HepG2 (cell line): ENCODE results near the gene ESPNL. TPM values are rescaled to one million over a fixed set of nuclear protein-coding genes. Genes with fewer than 3 reads are reported as not detected.

ENCODE experiments used
- BCL6 ChIP-seq: IDR thresholded peaks from 2 replicates; pipeline ENCODE4 v1.6.1; 2016; ENCODE audit warnings: missing genetic modification reagents, missing compliant biosample characterization
- BRD4 ChIP-seq: sonication (generic); formaldehyde crosslinking; IDR thresholded peaks from 2 replicates; pipeline ENCODE4 v1.4.0; 2020; ENCODE audit warnings: missing genetic modification reagents
- DZIP1 ChIP-seq: sonication (generic); formaldehyde crosslinking; IDR thresholded peaks from 2 replicates; pipeline ENCODE4 v1.5.0; 2020; ENCODE audit warnings: mild to moderate bottlenecking, missing genetic modification reagents
- EHMT2 ChIP-seq: fragments of 200-600 bp; sonication (generic); IDR thresholded peaks from 2 replicates; pipeline ENCODE4 v1.7.0; 2017; ENCODE audit warnings: antibody characterized with exemption, low read depth, low read length, borderline replicate concordance
- FLYWCH1 ChIP-seq: sonication (generic); formaldehyde crosslinking; IDR thresholded peaks from 2 replicates; pipeline ENCODE4 v1.8.1; 2023; ENCODE audit warnings: mild to moderate bottlenecking, missing genetic modification reagents
- FOSL2 ChIP-seq: sonication (generic); formaldehyde crosslinking; IDR thresholded peaks from 2 replicates; pipeline ENCODE4 v1.4.0; 2020; ENCODE audit warnings: missing genetic modification reagents
- KLF16 ChIP-seq, 2 experiments: sonication (generic) in 1 of 2; formaldehyde crosslinking in 1 of 2; IDR thresholded peaks; 2 replicates each; pipeline versions ENCODE4 v1.6.1 to v1.8.0; 2016 to 2023; ENCODE audit warnings: missing genetic modification reagents in 2 of 2, missing compliant biosample characterization in 1 of 2
- MYC ChIP-seq: sonication (generic); formaldehyde crosslinking; IDR thresholded peaks from 2 replicates; pipeline ENCODE4 v1.9.0; 2021; ENCODE audit warnings: missing genetic modification reagents, borderline replicate concordance
- POGZ ChIP-seq: sonication (generic); formaldehyde crosslinking; IDR thresholded peaks from 2 replicates; pipeline ENCODE4 v1.4.0; 2020; ENCODE audit warnings: mild to moderate bottlenecking, missing genetic modification reagents
- PRPF4 ChIP-seq: fragments of 200-400 bp; formaldehyde crosslinking; IDR thresholded peaks from 2 replicates; pipeline ENCODE4 v1.6.1; 2016; ENCODE audit warnings: low read length, low read depth; ENCODE audit not compliant: poor library complexity, severe bottlenecking
- REXO4 ChIP-seq: sonication (generic); formaldehyde crosslinking; IDR thresholded peaks from 2 replicates; pipeline ENCODE4 v1.8.0; 2022; ENCODE audit warnings: missing genetic modification reagents, mild to moderate bottlenecking, borderline replicate concordance
- RFX1 ChIP-seq: fragments of 450-650 bp; IDR thresholded peaks from 2 replicates; pipeline ENCODE4 v1.6.1; 2017
- SIN3B ChIP-seq: fragments of 150-350 bp; IDR thresholded peaks from 2 replicates; pipeline ENCODE4 v1.6.1; 2014; ENCODE audit warnings: low read length
- SOX6 ChIP-seq, 2 experiments: fragments of 450-650 bp in 1 of 2; sonication (generic) in 1 of 2; formaldehyde crosslinking in 1 of 2; IDR thresholded peaks; 2 replicates each; pipeline versions ENCODE4 v1.4.0 to v1.6.1; 2017 to 2020; ENCODE audit warnings: antibody characterized with exemption in 1 of 2, mild to moderate bottlenecking in 1 of 2, missing genetic modification reagents in 1 of 2
- XRCC5 ChIP-seq: fragments of 200-400 bp; formaldehyde crosslinking; optimal IDR thresholded peaks from 2 replicates; pipeline ENCODE3; 2017; ENCODE audit warnings: mild to moderate bottlenecking, low read length
- ZNF296 ChIP-seq: sonication (generic); formaldehyde crosslinking; conservative IDR thresholded peaks from 2 replicates; pipeline ENCODE4 v1.5.0; 2020; ENCODE audit warnings: mild to moderate bottlenecking, missing genetic modification reagents
- ZNF3 ChIP-seq: IDR thresholded peaks from 2 replicates; pipeline ENCODE4 v1.7.0; 2017; ENCODE audit warnings: inconsistent platforms
- ZNF382 ChIP-seq: sonication (generic); formaldehyde crosslinking; IDR thresholded peaks from 2 replicates; pipeline ENCODE4 v1.5.0; 2020; ENCODE audit warnings: missing genetic modification reagents, mild to moderate bottlenecking, borderline replicate concordance
- ZNF430 ChIP-seq: sonication (generic); formaldehyde crosslinking; IDR thresholded peaks from 2 replicates; pipeline ENCODE4 v1.9.0; 2021; ENCODE audit warnings: mild to moderate bottlenecking, missing genetic modification reagents
- ZNF460 ChIP-seq: sonication (generic); formaldehyde crosslinking; IDR thresholded peaks from 2 replicates; pipeline ENCODE4 v1.5.1; 2020; ENCODE audit warnings: missing genetic modification reagents, mild to moderate bottlenecking, borderline replicate concordance
- ZNF547 ChIP-seq: sonication (generic); formaldehyde crosslinking; IDR thresholded peaks from 2 replicates; pipeline ENCODE4 v1.5.1; 2020; ENCODE audit warnings: mild to moderate bottlenecking, missing genetic modification reagents
- ZNF550 ChIP-seq: sonication (generic); formaldehyde crosslinking; IDR thresholded peaks from 2 replicates; pipeline ENCODE4 v1.4.0; 2020; ENCODE audit warnings: mild to moderate bottlenecking, missing genetic modification reagents, borderline replicate concordance
- ZNF7 ChIP-seq: IDR thresholded peaks from 2 replicates; pipeline ENCODE4 v1.6.1; 2016; ENCODE audit warnings: missing biosample characterization, missing genetic modification reagents
- ZNF780A ChIP-seq: sonication (generic); formaldehyde crosslinking; IDR thresholded peaks from 2 replicates; pipeline ENCODE4 v1.8.0; 2022; ENCODE audit warnings: mild to moderate bottlenecking, missing genetic modification reagents, moderate library complexity
- ZNF83 ChIP-seq: sonication (generic); formaldehyde crosslinking; IDR thresholded peaks from 2 replicates; pipeline ENCODE4 v1.4.0; 2020; ENCODE audit warnings: missing genetic modification reagents, mild to moderate bottlenecking, borderline replicate concordance
- ZSCAN20 ChIP-seq: sonication (generic); formaldehyde crosslinking; IDR thresholded peaks from 2 replicates; pipeline ENCODE4 v1.4.0; 2020; ENCODE audit warnings: missing genetic modification reagents, mild to moderate bottlenecking, borderline replicate concordance
- polyA plus RNA-seq, 8 experiments: library from polyadenylated mRNA; depleted of rRNA in 3 of 8; stranded (reverse) in 7 of 8; unstranded in 1 of 8; fragments of >200 nt; fragmentation: Illumina TruSeq in 4 of 8; extraction: Trizol in 4 of 8; gene quantifications; 2 replicates each; pipeline versions ENCODE4 v1.2.1 to v1.2.3, GENCODE V29; 2011 to 2016; ENCODE audit warnings: low read depth in 4 of 8, missing spikeins in 1 of 8, mixed read lengths in 1 of 8; ENCODE audit not compliant: insufficient read depth in 1 of 8
- total RNA-seq, 5 experiments: library from RNA; depleted of rRNA; stranded (reverse); fragments of >200 nt; fragmentation: Illumina TruSeq; extraction: Trizol; gene quantifications; 2 replicates each; pipeline ENCODE4 v1.2.3, GENCODE V29; 2016; ENCODE audit warnings: low read depth in 1 of 5
- TF ChIP-seq, protein P1 (sequence below): sonication (generic); formaldehyde crosslinking; IDR thresholded peaks from 2 replicates; pipeline ENCODE4 v1.8.0; 2022; ENCODE audit warnings: mild to moderate bottlenecking, missing genetic modification reagents; ENCODE audit not compliant: insufficient replicate concordance

The ESPNL gene
- total and polyA plus RNA-seq, 2 of the 13 experiments (the other 11 are each of a cell fraction or from before 2014, with no cell fraction given), result 0.45 to 0.80 TPM

GRCh38 chr2:238060542-238061314 is 39.4 kb upstream of the ESPNL start, which contains the start of gene SCLY (continued):
- TF ChIP-seq FOSL2 (CRISPR knock-in tag) (no peak; the same call in 1 of the 2 replicates), MYC (peak; percentile 73; the same call in 1 of the 2 replicates), XRCC5 (peak; percentile 74), POGZ (CRISPR knock-in tag) (peak; percentile 91), ZNF382 (CRISPR knock-in tag) (no peak), ZSCAN20 (CRISPR knock-in tag) (0 out of 2 replicates have a peak, but pooled peaks have one; percentile 57), BRD4 (CRISPR knock-in tag) (peak; percentile 92), ZNF547 (CRISPR knock-in tag) (peak; percentile 94), SIN3B (peak; percentile 69; the same call in 1 of the 2 replicates), SOX6 (IDR thresholded peaks at IDR 0.05) (no peak), SOX6 (CRISPR knock-in tag; IDR thresholded peaks at IDR 0.05) (peak; percentile 83), ZNF296 (CRISPR knock-in tag) (peak; percentile 87), ZNF3 (CRISPR knock-in tag) (0 out of 2 replicates have a peak, but pooled peaks have one; percentile 57), ZNF780A (CRISPR knock-in tag) (no peak), EHMT2 (no peak), RFX1 (no peak), BCL6 (CRISPR knock-in tag) (peak; percentile 71; the same call in 1 of the 2 replicates), REXO4 (CRISPR knock-in tag) (peak; percentile 48; the same call in 1 of the 2 replicates), ZNF430 (CRISPR knock-in tag) (peak; percentile 72; the same call in 1 of the 2 replicates), FLYWCH1 (CRISPR knock-in tag) (no peak; the same call in 1 of the 2 replicates), DZIP1 (CRISPR knock-in tag) (peak; percentile 73; the same call in 1 of the 2 replicates), ZNF550 (CRISPR knock-in tag) (peak; percentile 89; the same call in 1 of the 2 replicates), KLF16 (CRISPR knock-in tag; IDR thresholded peaks at IDR 0.05) (peak in 1 of 2 experiments; percentile 94; a peak in 2 of 4 replicates), ZNF460 (CRISPR knock-in tag) (peak; percentile 46; the same call in 1 of the 2 replicates), PRPF4 (no peak), ZNF83 (CRISPR knock-in tag) (peak; percentile 8; the same call in 1 of the 2 replicates), ZNF7 (CRISPR knock-in tag) (peak; percentile 47; the same call in 1 of the 2 replicates)
- TF ChIP-seq, protein P1, sequence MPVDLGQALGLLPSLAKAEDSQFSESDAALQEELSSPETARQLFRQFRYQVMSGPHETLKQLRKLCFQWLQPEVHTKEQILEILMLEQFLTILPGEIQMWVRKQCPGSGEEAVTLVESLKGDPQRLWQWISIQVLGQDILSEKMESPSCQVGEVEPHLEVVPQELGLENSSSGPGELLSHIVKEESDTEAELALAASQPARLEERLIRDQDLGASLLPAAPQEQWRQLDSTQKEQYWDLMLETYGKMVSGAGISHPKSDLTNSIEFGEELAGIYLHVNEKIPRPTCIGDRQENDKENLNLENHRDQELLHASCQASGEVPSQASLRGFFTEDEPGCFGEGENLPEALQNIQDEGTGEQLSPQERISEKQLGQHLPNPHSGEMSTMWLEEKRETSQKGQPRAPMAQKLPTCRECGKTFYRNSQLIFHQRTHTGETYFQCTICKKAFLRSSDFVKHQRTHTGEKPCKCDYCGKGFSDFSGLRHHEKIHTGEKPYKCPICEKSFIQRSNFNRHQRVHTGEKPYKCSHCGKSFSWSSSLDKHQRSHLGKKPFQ (CRISPR knock-in tag), result peak; percentile 90
